Tibial nerve (tissue), 3 donors: Measurements from ENCODE around the gene EML6.

Experiments used
- POLR2A ChIP-seq, 2 donors: fragments of 450-650 bp; IDR thresholded peaks; one replicate each; pipeline ENCODE4 v1.6.1; 2017; ENCODE audit warnings: antibody characterized with exemption in 2 of 2, mild to moderate bottlenecking in 2 of 2, moderate library complexity in 2 of 2
- TF ChIP-seq, protein P1 (sequence below), 5 experiments: fragments of 200-600 bp in 3 of 5; fragments of 450-650 bp in 2 of 5; sonication (generic) in 3 of 5; IDR thresholded peaks; one replicate each; pipeline ENCODE4 v1.5.1; 2016 to 2019; ENCODE audit warnings: antibody characterized with exemption in 5 of 5, mild to moderate bottlenecking in 3 of 5, moderate library complexity in 2 of 5

GRCh38 chr2:54969940-54970338 is 246.5 kb downstream of the EML6 start:
- TF ChIP-seq, protein P1, sequence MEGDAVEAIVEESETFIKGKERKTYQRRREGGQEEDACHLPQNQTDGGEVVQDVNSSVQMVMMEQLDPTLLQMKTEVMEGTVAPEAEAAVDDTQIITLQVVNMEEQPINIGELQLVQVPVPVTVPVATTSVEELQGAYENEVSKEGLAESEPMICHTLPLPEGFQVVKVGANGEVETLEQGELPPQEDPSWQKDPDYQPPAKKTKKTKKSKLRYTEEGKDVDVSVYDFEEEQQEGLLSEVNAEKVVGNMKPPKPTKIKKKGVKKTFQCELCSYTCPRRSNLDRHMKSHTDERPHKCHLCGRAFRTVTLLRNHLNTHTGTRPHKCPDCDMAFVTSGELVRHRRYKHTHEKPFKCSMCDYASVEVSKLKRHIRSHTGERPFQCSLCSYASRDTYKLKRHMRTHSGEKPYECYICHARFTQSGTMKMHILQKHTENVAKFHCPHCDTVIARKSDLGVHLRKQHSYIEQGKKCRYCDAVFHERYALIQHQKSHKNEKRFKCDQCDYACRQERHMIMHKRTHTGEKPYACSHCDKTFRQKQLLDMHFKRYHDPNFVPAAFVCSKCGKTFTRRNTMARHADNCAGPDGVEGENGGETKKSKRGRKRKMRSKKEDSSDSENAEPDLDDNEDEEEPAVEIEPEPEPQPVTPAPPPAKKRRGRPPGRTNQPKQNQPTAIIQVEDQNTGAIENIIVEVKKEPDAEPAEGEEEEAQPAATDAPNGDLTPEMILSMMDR (IDR thresholded peaks at IDR 0.05): no peak
- TF ChIP-seq POLR2A (IDR thresholded peaks at IDR 0.05): no peak
